GM20431 (cell line): Measurements from ENCODE around the gene SHISA8.

Experiments used
- in situ Hi-C: fragments of 300-500 bp; cut with MseI, MboI; formaldehyde crosslinking; loops from one replicate; pipeline ENCODE4 v1.15.0; 2020; ENCODE audit warnings: low sequenced_read_pairs; ENCODE audit not compliant: unreplicated experiment

The SHISA8 gene

DNA sequence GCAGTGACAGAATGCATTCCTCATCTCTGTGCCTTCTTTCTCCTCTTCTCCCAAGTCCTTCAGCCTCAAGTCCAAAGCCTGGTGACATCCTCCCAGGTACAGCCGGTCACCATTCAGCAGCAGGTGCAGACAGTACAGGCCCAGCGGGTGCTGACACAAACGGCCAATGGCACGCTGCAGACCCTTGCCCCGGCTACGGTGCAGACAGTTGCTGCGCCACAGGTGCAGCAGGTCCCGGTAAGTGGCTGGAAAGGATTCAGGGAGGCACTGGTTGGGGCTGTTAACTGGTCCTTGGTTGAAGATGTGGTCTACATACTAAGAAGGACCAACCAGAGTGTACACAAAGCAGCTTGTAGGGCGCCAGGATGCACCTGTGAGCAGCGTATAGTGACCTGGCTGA lies 46.3 kb downstream of the SHISA8 start:
- in situ Hi-C loops: no loop called here

- in situ Hi-C loops: no loop called here
These were observed 51.4 kb downstream of the SHISA8 start for GRCh38 chr22:41863472-41863871.

DNA sequence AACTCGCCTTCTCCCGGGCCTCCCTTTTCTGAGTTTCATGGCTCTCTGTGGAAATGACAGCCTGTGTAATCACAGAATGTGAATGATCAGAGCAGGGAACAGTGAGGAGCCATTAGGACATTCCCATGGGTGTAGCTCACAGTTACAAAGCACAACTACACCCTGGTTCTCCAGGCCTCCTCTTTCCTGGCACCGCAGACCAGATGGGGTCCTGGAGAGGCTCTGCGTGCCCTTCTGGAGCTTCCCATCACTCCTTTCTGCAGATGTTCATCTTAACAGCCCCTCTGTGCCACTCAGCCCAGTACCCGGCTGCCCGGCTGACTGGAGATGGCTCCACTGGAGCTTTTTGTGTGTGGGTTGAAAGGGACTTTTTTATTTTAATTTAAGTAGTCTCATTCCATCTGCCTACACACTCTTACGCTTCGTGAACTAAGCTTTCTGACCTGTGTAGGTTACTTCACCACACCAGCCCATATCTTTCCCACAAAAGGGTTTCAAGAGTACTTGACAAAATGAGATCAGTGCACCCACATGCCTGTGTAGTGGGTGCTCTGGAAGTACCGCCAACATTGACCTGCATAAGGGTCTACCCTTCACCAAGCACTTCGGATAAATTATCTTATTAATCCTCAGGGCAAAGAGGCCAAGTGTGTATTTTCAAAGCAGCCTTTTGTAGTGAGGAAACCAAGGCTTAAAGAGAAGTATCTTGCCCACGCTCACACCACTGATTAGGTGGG lies 52.2 kb downstream of the SHISA8 start:
- in situ Hi-C loops: no loop called here

DNA sequence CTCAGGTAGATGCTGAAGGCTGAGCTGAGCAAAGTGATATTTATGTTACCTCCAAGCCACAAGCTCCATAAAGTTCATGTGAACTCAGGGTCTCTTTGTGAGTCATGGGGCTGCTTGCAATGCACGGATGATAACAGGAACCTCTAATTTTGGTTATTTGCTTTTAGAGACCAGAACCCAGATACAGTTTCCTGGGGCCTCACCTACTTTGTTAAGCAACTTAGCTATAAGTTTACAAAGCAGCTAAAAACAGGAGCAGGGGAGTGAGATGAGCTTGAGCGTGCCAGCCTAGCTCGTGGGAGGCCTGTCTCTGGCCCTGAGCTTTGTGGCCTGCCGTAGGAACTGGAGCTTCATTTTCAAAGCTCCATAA lies 52.7 kb downstream of the SHISA8 start:
- in situ Hi-C loops: no loop called here
